GM13977 (cell line): ENCODE measurements around the gene BCORL1.

Experiments
- DNase-seq: peaks from one replicate; pipeline ENCODE4 v3.0.0; 2012; ENCODE audit warnings: low spot score
- in situ Hi-C: fragments of 300-500 bp; cut with MboI; formaldehyde crosslinking; loops from one replicate; pipeline ENCODE4 v1.12.0; 2022; ENCODE audit warnings: low sequenced_read_pairs, low pct_unique_long_range_greater_than_20kb, mixed read lengths, inconsistent platforms; ENCODE audit not compliant: unreplicated experiment
- TF ChIP-seq, protein P1 (sequence below): IDR thresholded peaks from 2 replicates; pipeline ENCODE4 v1.5.1; 2012; ENCODE audit warnings: mild to moderate bottlenecking, control low read depth; ENCODE audit not compliant: insufficient read depth; ENCODE audit errors: extremely low read depth, missing control alignments

Gene BCORL1

DNA sequence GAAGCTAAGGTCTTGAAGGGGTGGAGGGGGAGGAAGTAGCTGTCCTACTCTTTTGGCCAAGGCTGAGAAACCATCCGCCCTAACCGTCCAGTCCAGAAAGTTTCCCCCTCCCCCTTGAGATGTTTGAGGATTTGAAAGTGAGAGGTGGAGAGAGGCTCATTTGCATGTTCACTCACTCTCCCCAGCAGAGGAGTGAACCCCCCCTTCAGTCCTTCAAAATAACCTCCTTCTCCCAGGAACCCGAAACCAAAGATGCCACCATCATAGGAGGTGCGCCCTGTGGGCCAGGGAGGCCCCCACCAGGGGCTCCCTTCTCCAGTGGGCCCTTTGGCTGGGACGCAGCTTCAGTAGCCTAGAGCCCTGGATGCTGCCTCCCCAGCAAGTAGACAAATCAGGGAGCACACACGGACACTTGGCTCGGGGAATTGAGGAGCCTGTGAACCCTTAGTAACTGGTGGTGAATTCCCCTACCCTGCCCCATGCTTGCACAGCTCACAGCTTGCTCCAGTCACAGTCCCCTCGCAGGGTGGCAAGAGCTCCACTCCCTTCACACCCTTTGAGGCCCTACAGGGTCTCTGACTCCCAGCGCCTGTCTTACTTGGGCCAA lies 102.3 kb downstream of the BCORL1 start:
- TF ChIP-seq, protein P1, sequence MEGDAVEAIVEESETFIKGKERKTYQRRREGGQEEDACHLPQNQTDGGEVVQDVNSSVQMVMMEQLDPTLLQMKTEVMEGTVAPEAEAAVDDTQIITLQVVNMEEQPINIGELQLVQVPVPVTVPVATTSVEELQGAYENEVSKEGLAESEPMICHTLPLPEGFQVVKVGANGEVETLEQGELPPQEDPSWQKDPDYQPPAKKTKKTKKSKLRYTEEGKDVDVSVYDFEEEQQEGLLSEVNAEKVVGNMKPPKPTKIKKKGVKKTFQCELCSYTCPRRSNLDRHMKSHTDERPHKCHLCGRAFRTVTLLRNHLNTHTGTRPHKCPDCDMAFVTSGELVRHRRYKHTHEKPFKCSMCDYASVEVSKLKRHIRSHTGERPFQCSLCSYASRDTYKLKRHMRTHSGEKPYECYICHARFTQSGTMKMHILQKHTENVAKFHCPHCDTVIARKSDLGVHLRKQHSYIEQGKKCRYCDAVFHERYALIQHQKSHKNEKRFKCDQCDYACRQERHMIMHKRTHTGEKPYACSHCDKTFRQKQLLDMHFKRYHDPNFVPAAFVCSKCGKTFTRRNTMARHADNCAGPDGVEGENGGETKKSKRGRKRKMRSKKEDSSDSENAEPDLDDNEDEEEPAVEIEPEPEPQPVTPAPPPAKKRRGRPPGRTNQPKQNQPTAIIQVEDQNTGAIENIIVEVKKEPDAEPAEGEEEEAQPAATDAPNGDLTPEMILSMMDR: no peak
- in situ Hi-C loops: no loop called here
- peak; percentile 67 for DNase-seq

DNA sequence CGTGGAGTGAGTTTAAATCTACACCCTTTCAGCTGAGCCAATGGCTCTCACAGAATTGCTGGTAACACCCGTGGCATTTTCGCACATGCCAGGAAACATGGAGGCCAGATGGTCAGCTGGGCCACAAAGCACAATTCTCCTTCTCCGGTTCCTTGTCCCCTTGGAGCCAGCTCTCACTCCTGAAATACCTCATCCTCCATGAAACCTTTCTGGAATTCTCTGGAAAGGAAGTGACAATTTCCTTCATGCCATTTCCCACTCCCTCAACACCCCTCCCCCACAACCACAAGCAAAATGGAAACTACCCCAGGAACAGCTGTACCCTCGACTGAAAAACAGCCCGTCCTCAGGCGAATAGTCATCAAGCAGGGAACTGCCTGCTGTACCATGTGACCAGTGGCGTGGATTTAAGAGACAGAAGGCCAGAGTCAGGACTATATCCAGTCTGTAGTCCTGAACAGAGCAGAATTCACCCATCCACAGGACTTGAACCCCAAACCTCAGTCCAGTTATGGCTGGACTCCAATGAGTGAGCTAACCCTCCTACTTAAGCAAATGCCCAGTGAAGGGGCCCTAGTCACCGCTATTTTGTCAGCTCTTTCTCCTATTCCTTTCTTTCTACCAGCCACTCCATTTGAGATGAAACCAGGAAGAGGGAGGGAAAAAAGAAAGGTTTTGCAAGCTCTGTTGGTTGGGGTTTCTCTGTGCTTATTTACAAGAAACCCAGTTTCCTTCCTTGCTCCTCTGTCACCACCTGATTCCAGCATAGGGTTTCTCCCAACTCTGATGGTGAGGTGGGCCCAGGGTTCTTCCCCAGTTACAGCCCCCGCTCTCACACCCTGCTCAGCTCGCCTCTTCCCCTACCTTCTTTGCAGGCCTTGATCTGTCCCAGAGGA lies 103.4 kb downstream of the BCORL1 start:
- TF ChIP-seq, protein P1: no peak
- in situ Hi-C loops: no loop called here
- DNase-seq: no peak

DNA sequence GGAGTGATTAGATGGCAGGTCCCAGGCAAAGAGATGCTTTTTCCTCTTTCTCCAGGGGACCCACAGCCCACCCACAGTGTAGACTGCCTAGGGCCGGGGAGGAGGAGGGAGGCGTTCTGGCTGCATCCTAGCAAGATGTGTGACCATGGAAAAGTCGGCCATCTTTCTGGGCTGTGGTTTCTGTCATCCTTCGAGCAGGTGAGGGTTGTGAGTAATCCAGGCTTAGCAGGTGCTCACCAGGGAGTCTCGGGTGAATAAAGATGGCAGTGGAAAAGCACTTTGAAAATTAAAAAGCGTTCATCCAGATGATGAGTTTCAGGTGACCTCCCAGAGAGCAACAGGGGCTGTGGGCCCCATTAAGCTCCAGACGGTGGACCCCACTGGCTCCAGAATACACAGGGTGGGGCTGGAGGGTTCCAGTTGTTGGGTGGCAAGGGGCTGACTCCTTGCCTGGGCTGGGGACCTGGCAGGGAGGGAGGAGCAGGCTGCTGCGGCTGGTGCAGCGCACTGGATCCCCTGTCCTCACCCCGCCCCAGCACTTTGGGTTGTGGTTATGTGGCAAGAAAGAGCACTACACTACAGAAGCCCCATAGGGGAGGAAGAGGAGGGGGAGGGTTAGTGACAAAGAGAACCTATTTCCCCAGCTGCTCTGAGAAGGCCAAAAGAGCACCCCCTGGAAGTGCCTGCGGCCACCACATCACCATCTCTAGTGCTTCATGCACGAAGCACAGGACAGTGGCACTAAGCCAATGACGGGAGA lies 104.2 kb downstream of the BCORL1 start:
- TF ChIP-seq, protein P1: no peak
- in situ Hi-C loops: no loop called here
- no peak for DNase-seq

DNA sequence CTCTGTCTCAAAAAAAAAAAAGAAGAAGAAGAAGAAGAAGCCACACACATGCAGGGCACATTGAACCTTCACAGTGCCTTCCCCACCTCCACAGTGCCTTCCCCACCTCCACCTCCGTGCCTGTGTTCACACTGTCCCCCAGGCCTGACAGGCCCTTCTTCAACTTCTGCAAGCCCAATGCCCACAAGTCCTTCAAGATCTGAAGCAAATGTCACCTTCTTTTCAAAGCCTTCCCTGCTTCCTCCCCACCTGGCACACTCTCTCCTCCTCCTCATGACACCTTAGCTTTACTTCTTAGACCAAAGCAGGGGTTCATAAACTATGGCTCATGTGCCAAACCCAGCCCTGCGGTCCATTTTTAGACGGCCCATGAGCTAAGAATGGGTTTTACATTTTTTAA lies 107.9 kb downstream of the BCORL1 start:
- TF ChIP-seq, protein P1: no peak
- in situ Hi-C loops: no loop called here
- no peak for DNase-seq

DNA sequence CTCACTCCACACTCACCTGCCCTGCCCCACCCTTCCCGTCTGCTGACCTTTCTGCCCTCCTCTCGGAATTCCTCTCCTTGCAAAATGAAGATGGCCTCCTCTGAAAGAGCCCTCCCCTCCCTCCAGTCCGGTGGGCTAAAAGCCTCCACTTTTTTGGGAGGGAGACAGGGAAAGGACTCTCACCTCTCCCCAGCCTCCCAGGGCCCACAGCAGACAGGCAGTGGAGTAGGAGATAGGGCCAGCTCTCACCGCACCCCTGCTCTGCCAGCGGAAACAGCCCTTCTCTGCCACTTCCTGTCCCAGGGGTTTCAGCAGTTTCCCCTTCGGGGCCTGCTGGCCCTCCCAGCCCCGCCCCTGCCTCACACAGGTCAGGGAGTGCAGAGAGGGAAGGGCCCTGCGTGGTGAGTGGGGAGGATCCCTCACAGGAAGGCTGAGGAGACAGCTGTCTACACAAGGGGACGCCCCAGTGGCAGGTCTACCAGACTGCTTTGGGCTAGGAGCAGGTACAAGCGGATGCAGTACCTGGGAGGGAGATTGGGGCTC lies 109.6 kb downstream of the BCORL1 start:
- in situ Hi-C loops: no loop called here
- DNase-seq: peak; percentile 87
- TF ChIP-seq, protein P1: peak; percentile 32

DNA sequence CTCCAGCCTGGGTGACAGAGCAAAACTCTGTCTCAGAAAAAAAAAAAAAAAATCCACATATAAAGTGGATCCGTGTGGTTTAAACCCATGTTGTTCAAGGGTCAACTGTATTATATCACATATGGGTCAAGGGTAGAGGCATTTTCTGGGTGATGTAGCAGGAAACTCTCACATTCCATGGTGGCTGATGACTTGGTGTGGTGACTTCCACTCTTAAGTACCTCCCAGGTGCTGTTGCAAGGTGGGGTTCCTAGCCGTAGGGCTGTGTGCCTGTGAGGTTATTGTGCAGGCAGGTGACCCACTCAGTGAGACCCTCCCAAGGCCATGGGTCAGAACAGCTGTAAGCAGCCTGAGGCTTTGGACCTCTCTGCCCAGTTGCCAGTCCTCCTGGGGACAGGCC lies 110.8 kb downstream of the BCORL1 start:
- TF ChIP-seq, protein P1: no peak
- DNase-seq: no peak
- in situ Hi-C loops: no loop called here
